DOHH2 (cell line): ENCODE results near the gene PHLDB2.

ENCODE experiments used
- H3F3A ChIP-seq: fragments of 200-600 bp; sonication (generic), shearing (Covaris generic); 2 replicates; pipeline ENCODE4 v1.6.0; 2016; ENCODE audit warnings: antibody characterized with exemption, mild to moderate bottlenecking; ENCODE audit not compliant: control insufficient read depth, insufficient read depth
- H3K27ac ChIP-seq: fragments of 200-600 bp; sonication (generic); 2 replicates; pipeline ENCODE4 v1.5.1; 2014; ENCODE audit warnings: low read depth, mild to moderate bottlenecking, low read length, moderate library complexity
- H3K27me3 ChIP-seq: fragments of 200-600 bp; sonication (generic); 2 replicates; pipeline ENCODE4 v1.6.1; 2014; ENCODE audit warnings: mild to moderate bottlenecking, low read length, mixed read lengths; ENCODE audit not compliant: control insufficient read depth
- H3K36me3 ChIP-seq: fragments of 200-600 bp; sonication (generic); 2 replicates; pipeline ENCODE4 v1.6.1; 2014; ENCODE audit warnings: mild to moderate bottlenecking, low read length, moderate library complexity, mixed read lengths; ENCODE audit not compliant: control insufficient read depth
- H3K4me1 ChIP-seq: fragments of 200-600 bp; sonication (generic); 2 replicates; pipeline ENCODE4 v1.6.1; 2014; ENCODE audit warnings: mild to moderate bottlenecking, low read length, mixed read lengths; ENCODE audit not compliant: control insufficient read depth
- H3K4me2 ChIP-seq: fragments of 200-600 bp; sonication (generic); 2 replicates; pipeline ENCODE4 v1.6.0; 2014; ENCODE audit warnings: mild to moderate bottlenecking, low read length, moderate library complexity
- H3K4me3 ChIP-seq: fragments of 200-600 bp; sonication (generic); 2 replicates; pipeline ENCODE4 v1.5.1; 2014; ENCODE audit warnings: mild to moderate bottlenecking, low read length, mixed read lengths
- H3K79me2 ChIP-seq: fragments of 200-600 bp; sonication (generic); 2 replicates; pipeline ENCODE4 v1.6.1; 2014; ENCODE audit warnings: mild to moderate bottlenecking, low read length, mixed read lengths; ENCODE audit not compliant: control insufficient read depth
- H3K9me2 ChIP-seq: fragments of 200-600 bp; sonication (generic); replicated peaks from 2 replicates; pipeline ENCODE4 v1.6.1; 2014; ENCODE audit warnings: mild to moderate bottlenecking, low read length, mixed read lengths; ENCODE audit not compliant: control insufficient read depth
- H3K9me3 ChIP-seq: fragments of 200-600 bp; sonication (generic); 2 replicates; pipeline ENCODE4 v1.6.1; 2014; ENCODE audit warnings: antibody characterized with exemption, low read length, mixed read lengths; ENCODE audit not compliant: control insufficient read depth, insufficient read depth
- H4K20me1 ChIP-seq: fragments of 200-600 bp; sonication (generic); 2 replicates; pipeline ENCODE4 v1.6.0; 2014; ENCODE audit warnings: low read depth, mild to moderate bottlenecking, antibody characterized with exemption, low read length, moderate library complexity; ENCODE audit not compliant: control insufficient read depth, insufficient read depth
- EZH2phosphoT487 ChIP-seq: fragments of 200-600 bp; sonication (generic); IDR thresholded peaks from 2 replicates; pipeline ENCODE4 v1.6.1; 2017; ENCODE audit warnings: borderline replicate concordance, mild to moderate bottlenecking, antibody characterized with exemption, low read length, moderate library complexity, mixed read lengths
- TF ChIP-seq, protein P1 (sequence below): fragments of 200-600 bp; sonication (generic); IDR thresholded peaks from one replicate; pipeline ENCODE4 v1.5.1; 2014; ENCODE audit warnings: antibody characterized with exemption, mild to moderate bottlenecking, low read depth, low read length; ENCODE audit not compliant: poor library complexity, severe bottlenecking

PHLDB2 gene

DNA sequence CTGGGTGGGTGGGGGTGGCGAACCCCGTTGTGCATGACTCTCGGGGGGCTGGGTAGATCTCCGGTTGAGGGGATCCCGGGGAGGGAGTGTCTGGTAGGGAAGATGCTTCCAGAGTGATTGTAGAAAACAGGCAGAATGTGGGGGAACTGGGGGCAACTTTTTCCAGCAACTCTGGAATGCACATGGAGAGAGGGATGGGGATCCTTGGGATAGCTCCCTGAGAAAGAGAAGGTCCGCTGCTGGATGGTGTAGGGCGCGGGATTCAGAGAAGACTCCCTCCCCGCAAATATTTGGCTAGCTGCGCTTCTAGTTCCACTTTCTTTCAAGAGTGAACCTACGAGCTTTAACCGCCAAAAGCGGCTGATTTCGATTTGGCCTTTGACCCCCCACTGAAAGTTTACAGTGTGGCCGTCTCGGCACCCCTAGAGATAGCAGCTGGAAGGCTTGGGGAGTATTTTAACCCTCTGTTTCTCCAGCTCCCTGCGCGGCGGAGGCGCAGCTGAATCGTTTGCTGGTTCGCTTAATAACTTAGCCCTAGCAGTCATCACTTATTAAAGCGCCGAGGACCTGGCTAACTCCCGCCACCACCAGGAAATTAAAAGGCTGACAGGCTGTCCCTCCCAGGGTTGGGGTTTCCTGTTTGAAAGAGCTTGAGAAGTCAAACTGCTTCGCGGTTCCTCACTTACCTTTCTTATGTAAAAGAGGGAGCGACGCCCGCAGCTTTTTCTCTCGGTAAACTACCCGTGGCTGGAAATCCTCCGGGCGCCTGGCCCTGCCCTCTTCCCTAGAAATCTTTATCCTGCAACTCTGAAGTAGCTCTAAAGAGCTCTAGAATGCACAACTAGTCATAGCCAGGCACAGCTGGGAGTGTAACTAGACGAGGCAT is 1.2 kb downstream of the PHLDB2 start:
- H3F3A ChIP-seq: no peaks in the 10 kb centered on the region
- H3K79me2 ChIP-seq: no peaks in the 10 kb centered on the region
- H4K20me1 ChIP-seq: no peaks in the 10 kb centered on the region
- peak overlapping the region; percentile 50 for H3K4me3 ChIP-seq
- no peak overlapping the region for H3K27ac ChIP-seq
- H3K9me3 ChIP-seq: no peaks in the 10 kb centered on the region
- H3K9me2 ChIP-seq: no peaks in the 10 kb centered on the region
- peak overlapping the region; percentile 62 for H3K4me2 ChIP-seq
- peaks cover 41% of the 10 kb centered on the region for H3K27me3 ChIP-seq
- TF ChIP-seq, protein P1, sequence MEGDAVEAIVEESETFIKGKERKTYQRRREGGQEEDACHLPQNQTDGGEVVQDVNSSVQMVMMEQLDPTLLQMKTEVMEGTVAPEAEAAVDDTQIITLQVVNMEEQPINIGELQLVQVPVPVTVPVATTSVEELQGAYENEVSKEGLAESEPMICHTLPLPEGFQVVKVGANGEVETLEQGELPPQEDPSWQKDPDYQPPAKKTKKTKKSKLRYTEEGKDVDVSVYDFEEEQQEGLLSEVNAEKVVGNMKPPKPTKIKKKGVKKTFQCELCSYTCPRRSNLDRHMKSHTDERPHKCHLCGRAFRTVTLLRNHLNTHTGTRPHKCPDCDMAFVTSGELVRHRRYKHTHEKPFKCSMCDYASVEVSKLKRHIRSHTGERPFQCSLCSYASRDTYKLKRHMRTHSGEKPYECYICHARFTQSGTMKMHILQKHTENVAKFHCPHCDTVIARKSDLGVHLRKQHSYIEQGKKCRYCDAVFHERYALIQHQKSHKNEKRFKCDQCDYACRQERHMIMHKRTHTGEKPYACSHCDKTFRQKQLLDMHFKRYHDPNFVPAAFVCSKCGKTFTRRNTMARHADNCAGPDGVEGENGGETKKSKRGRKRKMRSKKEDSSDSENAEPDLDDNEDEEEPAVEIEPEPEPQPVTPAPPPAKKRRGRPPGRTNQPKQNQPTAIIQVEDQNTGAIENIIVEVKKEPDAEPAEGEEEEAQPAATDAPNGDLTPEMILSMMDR: peak; percentile 24
- TF ChIP-seq EZH2phosphoT487: no peak
- peaks cover 11% of the 10 kb centered on the region; the same call in 1 of the 2 replicates for H3K4me1 ChIP-seq
- H3K36me3 ChIP-seq: no peaks in the 10 kb centered on the region

DNA sequence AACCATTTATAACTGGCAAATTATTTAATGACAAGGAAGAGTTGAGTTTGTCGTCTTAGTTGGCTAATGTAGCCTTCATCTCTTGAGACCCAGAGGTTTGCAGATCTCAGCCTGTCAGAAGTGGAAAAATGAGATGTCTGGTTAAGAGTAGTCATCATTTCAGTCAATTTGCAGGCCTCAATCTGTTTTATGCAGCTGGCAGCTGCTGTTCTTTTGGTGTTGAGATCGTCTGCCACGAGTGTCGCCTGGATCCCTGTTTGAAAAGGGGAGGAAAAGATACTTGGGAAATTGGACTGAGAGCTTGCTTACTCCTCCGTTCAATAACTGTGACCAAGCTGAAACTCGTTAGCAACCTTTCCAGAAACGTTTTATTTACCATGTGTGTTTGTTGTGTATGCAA is 2.3 kb downstream of the PHLDB2 start:
- Histone ChIP-seq H3K9me3 (no peaks in the 10 kb centered on the region), H3K27me3 (peaks cover 41% of the 10 kb centered on the region), H3K27ac (no peak overlapping the region), H3K79me2 (no peaks in the 10 kb centered on the region), H3K36me3 (no peaks in the 10 kb centered on the region), H3K4me1 (peaks cover 11% of the 10 kb centered on the region; the same call in 1 of the 2 replicates), H3K4me3 (no peak overlapping the region), H4K20me1 (no peaks in the 10 kb centered on the region), H3K4me2 (no peak overlapping the region), H3K9me2 (no peaks in the 10 kb centered on the region), H3F3A (no peaks in the 10 kb centered on the region)
- TF ChIP-seq EZH2phosphoT487: no peak
- TF ChIP-seq, protein P1: no peak

DNA sequence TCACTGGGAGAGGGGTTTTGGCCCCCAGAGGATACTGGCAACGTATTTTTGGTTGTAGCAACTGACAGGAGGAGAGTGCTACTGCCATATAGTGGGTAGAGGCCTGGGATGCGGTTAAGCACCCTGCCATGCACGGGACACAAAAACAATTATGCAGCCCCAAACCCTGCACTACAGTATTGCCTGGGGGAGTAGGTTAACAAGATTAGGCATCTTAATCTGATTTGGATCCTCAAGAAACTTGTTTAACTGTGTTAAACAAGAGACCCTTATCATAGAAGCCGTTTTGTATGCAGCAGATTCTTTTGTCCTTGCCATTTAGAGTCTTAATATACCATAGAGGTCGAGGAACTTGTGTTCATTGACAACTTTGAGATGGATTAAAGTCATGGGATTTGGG is 3.4 kb downstream of the PHLDB2 start:
- no peak overlapping the region for H3K4me3 ChIP-seq
- peaks cover 11% of the 10 kb centered on the region; the same call in 1 of the 2 replicates for H3K4me1 ChIP-seq
- H3K27me3 ChIP-seq: peaks cover 41% of the 10 kb centered on the region
- H3K79me2 ChIP-seq: no peaks in the 10 kb centered on the region
- no peaks in the 10 kb centered on the region for H3K9me3 ChIP-seq
- TF ChIP-seq EZH2phosphoT487: no peak
- TF ChIP-seq, protein P1: no peak
- no peaks in the 10 kb centered on the region for H3K9me2 ChIP-seq
- no peak overlapping the region for H3K4me2 ChIP-seq
- H4K20me1 ChIP-seq: no peaks in the 10 kb centered on the region
- H3K27ac ChIP-seq: no peak overlapping the region
- no peaks in the 10 kb centered on the region for H3F3A ChIP-seq
- no peaks in the 10 kb centered on the region for H3K36me3 ChIP-seq
